ENCODE data around the gene BCL7C.

BCL7C gene

DNA sequence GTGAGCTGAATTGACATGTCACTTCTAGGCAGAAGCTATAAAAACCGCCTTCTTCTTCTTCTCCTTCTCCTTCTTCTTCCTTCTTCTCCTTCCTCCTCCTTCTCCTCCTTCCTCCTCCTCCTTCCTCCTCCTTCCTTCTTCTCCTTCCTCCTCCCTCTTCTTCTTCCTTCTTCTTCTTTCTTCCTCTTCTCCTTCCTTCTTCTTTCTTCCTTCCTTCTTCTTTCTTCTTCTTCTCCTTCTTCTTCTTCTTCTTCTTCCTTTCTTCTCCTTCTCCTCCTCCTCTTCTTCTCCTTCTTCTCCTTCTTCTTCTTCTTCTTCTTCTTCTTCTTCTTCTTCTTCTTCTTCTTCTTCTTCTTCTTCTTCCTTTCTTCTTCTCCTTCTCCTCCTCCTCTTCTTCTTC is 24.7 kb upstream of the BCL7C start:
- 0 out of 2 replicates have a peak, but pooled peaks cover 2% of the 10 kb centered on the region for H3K79me2 ChIP-seq (ENCODE audit: control insufficient read depth, low read length)
- no peaks in the 10 kb centered on the region for H3K36me3 ChIP-seq (ENCODE audit: control insufficient read depth, low read length)
- H4K20me1 ChIP-seq (ENCODE audit: control insufficient read depth, insufficient read depth, low read depth, low read length) = no peaks in the 10 kb centered on the region
- H3K4me3 ChIP-seq (ENCODE audit: low read length) = no peak overlapping the region
- no peaks in the 10 kb centered on the region for H3K9me3 ChIP-seq (ENCODE audit: control insufficient read depth, insufficient read depth, low read length)
- peaks cover 3% of the 10 kb centered on the region for H3F3A ChIP-seq (ENCODE audit: control insufficient read depth, insufficient read depth)
- TF ChIP-seq, protein P1, sequence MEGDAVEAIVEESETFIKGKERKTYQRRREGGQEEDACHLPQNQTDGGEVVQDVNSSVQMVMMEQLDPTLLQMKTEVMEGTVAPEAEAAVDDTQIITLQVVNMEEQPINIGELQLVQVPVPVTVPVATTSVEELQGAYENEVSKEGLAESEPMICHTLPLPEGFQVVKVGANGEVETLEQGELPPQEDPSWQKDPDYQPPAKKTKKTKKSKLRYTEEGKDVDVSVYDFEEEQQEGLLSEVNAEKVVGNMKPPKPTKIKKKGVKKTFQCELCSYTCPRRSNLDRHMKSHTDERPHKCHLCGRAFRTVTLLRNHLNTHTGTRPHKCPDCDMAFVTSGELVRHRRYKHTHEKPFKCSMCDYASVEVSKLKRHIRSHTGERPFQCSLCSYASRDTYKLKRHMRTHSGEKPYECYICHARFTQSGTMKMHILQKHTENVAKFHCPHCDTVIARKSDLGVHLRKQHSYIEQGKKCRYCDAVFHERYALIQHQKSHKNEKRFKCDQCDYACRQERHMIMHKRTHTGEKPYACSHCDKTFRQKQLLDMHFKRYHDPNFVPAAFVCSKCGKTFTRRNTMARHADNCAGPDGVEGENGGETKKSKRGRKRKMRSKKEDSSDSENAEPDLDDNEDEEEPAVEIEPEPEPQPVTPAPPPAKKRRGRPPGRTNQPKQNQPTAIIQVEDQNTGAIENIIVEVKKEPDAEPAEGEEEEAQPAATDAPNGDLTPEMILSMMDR (IDR thresholded peaks at IDR 0.05; ENCODE audit: low read depth, low read length, poor library complexity, severe bottlenecking) = no peak
- TF ChIP-seq EZH2phosphoT487 (IDR thresholded peaks at IDR 0.05; ENCODE audit: borderline replicate concordance, low read length) = no peak
- no peak overlapping the region for H3K27ac ChIP-seq (ENCODE audit: low read depth, low read length)
- no peak overlapping the region for H3K4me2 ChIP-seq (ENCODE audit: low read length)
- H3K9me2 ChIP-seq (replicated peaks; ENCODE audit: control insufficient read depth, low read length) = no peaks in the 10 kb centered on the region
- H3K4me1 ChIP-seq (ENCODE audit: control insufficient read depth, low read length) = peaks cover 8% of the 10 kb centered on the region; the same call in 1 of the 2 replicates
- H3K27me3 ChIP-seq (ENCODE audit: control insufficient read depth, low read length) = no peaks in the 10 kb centered on the region

DNA sequence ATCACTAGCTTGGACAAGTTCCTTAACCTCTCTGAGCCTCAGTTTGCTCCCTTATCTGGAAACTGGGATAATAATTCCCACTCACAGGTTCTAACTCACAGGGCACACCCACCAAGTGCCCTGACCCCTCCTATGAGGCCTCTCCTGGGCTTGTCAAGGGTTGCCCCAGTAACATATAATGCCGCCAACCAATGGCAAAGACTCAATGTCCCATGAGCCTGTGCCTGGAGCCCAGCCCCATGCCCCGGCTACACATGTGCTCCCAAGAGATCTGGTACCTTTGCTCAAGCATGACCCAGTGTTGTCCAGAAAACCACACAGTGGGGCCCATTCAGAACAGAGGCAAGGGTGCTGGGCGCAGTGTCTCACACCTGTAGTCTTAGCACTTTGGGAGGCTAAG is 21.0 kb upstream of the BCL7C start:
- no peaks in the 10 kb centered on the region; the same call in 1 of the 2 replicates for H3K4me1 ChIP-seq (ENCODE audit: control insufficient read depth, low read length)
- H3K79me2 ChIP-seq (ENCODE audit: control insufficient read depth, low read length) = no peaks in the 10 kb centered on the region
- H4K20me1 ChIP-seq (ENCODE audit: control insufficient read depth, insufficient read depth, low read depth, low read length) = no peaks in the 10 kb centered on the region
- no peak overlapping the region for H3K4me3 ChIP-seq (ENCODE audit: low read length)
- H3K27ac ChIP-seq (ENCODE audit: low read depth, low read length) = no peak overlapping the region
- no peak overlapping the region for H3K4me2 ChIP-seq (ENCODE audit: low read length)
- TF ChIP-seq, protein P1 (IDR thresholded peaks at IDR 0.05; ENCODE audit: low read depth, low read length, poor library complexity, severe bottlenecking) = no peak
- TF ChIP-seq EZH2phosphoT487 (IDR thresholded peaks at IDR 0.05; ENCODE audit: borderline replicate concordance, low read length) = no peak
- H3K9me3 ChIP-seq (ENCODE audit: control insufficient read depth, insufficient read depth, low read length) = no peaks in the 10 kb centered on the region
- peaks cover 3% of the 10 kb centered on the region for H3F3A ChIP-seq (ENCODE audit: control insufficient read depth, insufficient read depth)
- H3K27me3 ChIP-seq (ENCODE audit: control insufficient read depth, low read length) = no peaks in the 10 kb centered on the region
- no peaks in the 10 kb centered on the region for H3K9me2 ChIP-seq (replicated peaks; ENCODE audit: control insufficient read depth, low read length)
- no peaks in the 10 kb centered on the region for H3K36me3 ChIP-seq (ENCODE audit: control insufficient read depth, low read length)

DNA sequence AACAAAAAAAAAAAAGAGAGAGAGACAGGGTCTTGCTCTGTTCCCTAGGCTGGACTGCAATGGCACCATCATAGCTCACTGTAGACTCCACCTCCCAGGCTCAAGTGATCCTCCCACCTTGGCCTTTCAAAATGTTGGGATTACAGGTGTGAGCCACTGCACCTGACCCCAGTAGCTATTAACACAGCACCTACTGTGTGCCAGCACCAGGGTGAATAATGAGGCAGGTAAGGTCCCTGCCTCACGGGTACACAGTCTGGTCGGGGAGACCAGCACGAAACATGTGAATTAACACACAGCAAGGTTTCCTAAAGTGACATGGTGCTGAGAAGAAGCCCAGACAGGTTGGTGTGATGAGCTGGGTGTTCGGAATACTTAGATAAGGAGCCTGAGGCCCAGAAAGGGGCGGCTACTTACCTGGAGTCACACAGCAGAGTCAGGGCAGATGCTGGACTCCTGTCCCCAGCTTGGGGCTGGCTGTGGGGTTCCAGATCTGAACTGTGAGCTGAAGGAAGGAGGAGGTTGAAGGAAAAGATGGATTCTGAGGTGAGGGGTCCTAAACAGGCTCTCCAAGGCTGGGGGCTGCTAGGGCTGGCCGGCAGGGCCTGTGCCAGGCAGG is 19.0 kb upstream of the BCL7C start:
- no peaks in the 10 kb centered on the region for H3K36me3 ChIP-seq (ENCODE audit: control insufficient read depth, low read length)
- TF ChIP-seq EZH2phosphoT487 (IDR thresholded peaks at IDR 0.05; ENCODE audit: borderline replicate concordance, low read length) = no peak
- TF ChIP-seq, protein P1 (IDR thresholded peaks at IDR 0.05; ENCODE audit: low read depth, low read length, poor library complexity, severe bottlenecking) = no peak

More for the DNA sequence above, 19.0 kb upstream of the BCL7C start:
- H3K27ac ChIP-seq (ENCODE audit: low read depth, low read length) = no peak overlapping the region
- H4K20me1 ChIP-seq (ENCODE audit: control insufficient read depth, insufficient read depth, low read depth, low read length) = no peaks in the 10 kb centered on the region
- no peaks in the 10 kb centered on the region for H3K9me3 ChIP-seq (ENCODE audit: control insufficient read depth, insufficient read depth, low read length)
- H3K79me2 ChIP-seq (ENCODE audit: control insufficient read depth, low read length) = no peaks in the 10 kb centered on the region
- H3K9me2 ChIP-seq (replicated peaks; ENCODE audit: control insufficient read depth, low read length) = no peaks in the 10 kb centered on the region
- no peaks in the 10 kb centered on the region for H3K27me3 ChIP-seq (ENCODE audit: control insufficient read depth, low read length)
- H3K4me3 ChIP-seq (ENCODE audit: low read length) = no peak overlapping the region
- H3K4me1 ChIP-seq (ENCODE audit: control insufficient read depth, low read length) = no peaks in the 10 kb centered on the region; the same call in 1 of the 2 replicates
- peaks cover 3% of the 10 kb centered on the region for H3F3A ChIP-seq (ENCODE audit: control insufficient read depth, insufficient read depth)
- H3K4me2 ChIP-seq (ENCODE audit: low read length) = no peak overlapping the region
